ENCODE data around the gene ESYT3.

ESYT3 gene

DNA sequence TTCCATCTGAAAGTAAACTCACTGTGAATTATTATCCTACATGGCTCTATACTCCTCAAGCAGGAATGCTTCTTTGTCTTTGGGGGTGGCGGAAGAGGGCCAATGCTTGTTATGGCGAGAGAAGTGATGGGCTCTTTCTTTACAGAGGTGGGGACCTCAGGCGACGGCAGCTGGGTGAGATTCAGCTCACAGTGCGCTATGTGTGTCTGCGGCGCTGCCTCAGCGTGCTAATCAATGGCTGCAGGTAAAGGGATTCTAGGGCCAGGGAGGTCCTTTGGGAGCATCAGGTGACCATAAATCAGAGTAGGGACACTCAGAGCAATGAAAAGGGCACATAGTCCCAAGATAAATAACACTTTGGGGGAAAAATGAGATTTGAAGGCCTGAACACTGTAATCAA, 39.0 kb downstream of the ESYT3 start:
- H3F3A ChIP-seq (ENCODE audit: insufficient read depth, low read length), result no peaks in the 10 kb centered on the region
- H4K20me1 ChIP-seq (ENCODE audit: insufficient read depth, low read length), result no peaks in the 10 kb centered on the region
- H3K9ac ChIP-seq (ENCODE audit: low read length), result no peak overlapping the region
- no peaks in the 10 kb centered on the region for H3K9me3 ChIP-seq (ENCODE audit: low read length)
- no peaks in the 10 kb centered on the region for H3K79me2 ChIP-seq (ENCODE audit: insufficient read depth, low read length)
- no peak overlapping the region for H3K27ac ChIP-seq (ENCODE audit: low read depth, low read length, poor library complexity, severe bottlenecking)
- TF ChIP-seq CTCF (IDR thresholded peaks at IDR 0.05; ENCODE audit: low read length) (no peak), EZH2 (IDR thresholded peaks at IDR 0.05; ENCODE audit: borderline replicate concordance, low read length) (no peak)
- H3K36me3 ChIP-seq (ENCODE audit: insufficient read depth, low read length), result no peaks in the 10 kb centered on the region
- peaks cover 3% of the 10 kb centered on the region; the same call in 1 of the 2 replicates for H3K27me3 ChIP-seq (ENCODE audit: insufficient read depth, low read length)
- H2AFZ ChIP-seq (ENCODE audit: low read length), result no peak overlapping the region
- no peaks in the 10 kb centered on the region for H3K4me1 ChIP-seq (ENCODE audit: insufficient read depth, low read length, severe bottlenecking)
- no peak overlapping the region for H3K4me3 ChIP-seq (ENCODE audit: low read depth, low read length, poor library complexity, severe bottlenecking)
- H3K9me2 ChIP-seq (ENCODE audit: low read depth, low read length), result no peaks in the 10 kb centered on the region
- H3K4me2 ChIP-seq (ENCODE audit: low read length), result no peak overlapping the region

- Histone ChIP-seq H3K9me2 (ENCODE audit: low read depth, low read length) (no peaks in the 10 kb centered on the region), H3K4me2 (ENCODE audit: low read length) (no peak overlapping the region), H4K20me1 (ENCODE audit: insufficient read depth, low read length) (no peaks in the 10 kb centered on the region), H3K4me3 (ENCODE audit: low read depth, low read length, poor library complexity, severe bottlenecking) (no peak overlapping the region), H3K36me3 (ENCODE audit: insufficient read depth, low read length) (no peaks in the 10 kb centered on the region), H3F3A (ENCODE audit: insufficient read depth, low read length) (no peaks in the 10 kb centered on the region), H3K9ac (ENCODE audit: low read length) (no peak overlapping the region), H3K4me1 (ENCODE audit: insufficient read depth, low read length, severe bottlenecking) (no peaks in the 10 kb centered on the region), H2AFZ (ENCODE audit: low read length) (no peak overlapping the region), H3K79me2 (ENCODE audit: insufficient read depth, low read length) (no peaks in the 10 kb centered on the region), H3K9me3 (ENCODE audit: low read length) (no peaks in the 10 kb centered on the region), H3K27ac (ENCODE audit: low read depth, low read length, poor library complexity, severe bottlenecking) (no peak overlapping the region), H3K27me3 (ENCODE audit: insufficient read depth, low read length) (peaks cover 3% of the 10 kb centered on the region; the same call in 1 of the 2 replicates)
- no peak for TF ChIP-seq CTCF (IDR thresholded peaks at IDR 0.05; ENCODE audit: low read length)
- no peak for TF ChIP-seq EZH2 (IDR thresholded peaks at IDR 0.05; ENCODE audit: borderline replicate concordance, low read length)
Observed at GRCh38 chr3:138474163-138474562, 39.7 kb downstream of the ESYT3 start.

- H3K4me3 ChIP-seq (ENCODE audit: low read depth, low read length, poor library complexity, severe bottlenecking), result no peak overlapping the region
- no peak overlapping the region for H2AFZ ChIP-seq (ENCODE audit: low read length)
- H3K9ac ChIP-seq (ENCODE audit: low read length), result no peak overlapping the region
- no peaks in the 10 kb centered on the region for H3K79me2 ChIP-seq (ENCODE audit: insufficient read depth, low read length)
- H3K27me3 ChIP-seq (ENCODE audit: insufficient read depth, low read length), result peaks cover 3% of the 10 kb centered on the region; the same call in 1 of the 2 replicates
- TF ChIP-seq EZH2 (IDR thresholded peaks at IDR 0.05; ENCODE audit: borderline replicate concordance, low read length) (no peak), CTCF (IDR thresholded peaks at IDR 0.05; ENCODE audit: low read length) (no peak)
- H3K9me3 ChIP-seq (ENCODE audit: low read length), result no peaks in the 10 kb centered on the region
- H4K20me1 ChIP-seq (ENCODE audit: insufficient read depth, low read length), result no peaks in the 10 kb centered on the region; the same call in 1 of the 2 replicates
- no peaks in the 10 kb centered on the region for H3K4me1 ChIP-seq (ENCODE audit: insufficient read depth, low read length, severe bottlenecking)
- no peak overlapping the region for H3K4me2 ChIP-seq (ENCODE audit: low read length)
- no peaks in the 10 kb centered on the region for H3F3A ChIP-seq (ENCODE audit: insufficient read depth, low read length)
- H3K27ac ChIP-seq (ENCODE audit: low read depth, low read length, poor library complexity, severe bottlenecking), result no peak overlapping the region
- no peaks in the 10 kb centered on the region for H3K36me3 ChIP-seq (ENCODE audit: insufficient read depth, low read length)
- H3K9me2 ChIP-seq (ENCODE audit: low read depth, low read length), result no peaks in the 10 kb centered on the region
Observed at GRCh38 chr3:138476526-138476925, 42.1 kb downstream of the ESYT3 start.

All from OCI-LY1 (cell line).